Chondrocyte (in vitro differentiated cells): ENCODE results near the gene AGRN. TPM values are rescaled to one million over a fixed set of nuclear protein-coding genes. Genes with fewer than 3 reads are reported as not detected.
A peak's percentile ranks its signal among the peaks of the same experiment; 100 is the strongest.

ENCODE experiments used
- DNase-seq: peaks from one replicate; pipeline ENCODE4 v3.0.0; 2021; ENCODE audit warnings: mixed read lengths, low spot score
- H3K27ac Mint-ChIP-seq: one replicate; pipeline ENCODE4 v1.8.0; 2021; ENCODE audit warnings: mild to moderate bottlenecking, moderate library complexity, mixed read lengths; ENCODE audit not compliant: unreplicated experiment
- H3K27me3 Mint-ChIP-seq: 2 replicates; pipeline ENCODE4 v1.8.0; 2021; ENCODE audit warnings: low read depth, mixed read lengths
- H3K36me3 Mint-ChIP-seq: 2 replicates; pipeline ENCODE4 v1.8.0; 2021; ENCODE audit warnings: low read depth, mixed read lengths
- H3K4me1 Mint-ChIP-seq: 2 replicates; pipeline ENCODE4 v1.8.0; 2021; ENCODE audit warnings: low read depth, mild to moderate bottlenecking, mixed read lengths
- H3K4me3 Mint-ChIP-seq: one replicate; pipeline ENCODE4 v1.8.0; 2021; ENCODE audit warnings: mild to moderate bottlenecking, moderate library complexity, mixed read lengths; ENCODE audit not compliant: unreplicated experiment
- H3K9me3 Mint-ChIP-seq: 2 replicates; pipeline ENCODE4 v1.8.0; 2021; ENCODE audit warnings: low read depth, mixed read lengths
- total RNA-seq: library from RNA; stranded (reverse); gene quantifications from 3 replicates; pipeline ENCODE4 v1.2.1, GENCODE V29; 2021
- TF ChIP-seq, protein P1 (sequence below): fragments of 200-600 bp; sonication (generic); IDR thresholded peaks from 2 replicates; pipeline ENCODE4 v1.5.0; 2021; ENCODE audit warnings: antibody characterized with exemption, mild to moderate bottlenecking, moderate library complexity

AGRN gene
- total RNA-seq, 1 donor from 2014 or later = 221 TPM

DNA sequence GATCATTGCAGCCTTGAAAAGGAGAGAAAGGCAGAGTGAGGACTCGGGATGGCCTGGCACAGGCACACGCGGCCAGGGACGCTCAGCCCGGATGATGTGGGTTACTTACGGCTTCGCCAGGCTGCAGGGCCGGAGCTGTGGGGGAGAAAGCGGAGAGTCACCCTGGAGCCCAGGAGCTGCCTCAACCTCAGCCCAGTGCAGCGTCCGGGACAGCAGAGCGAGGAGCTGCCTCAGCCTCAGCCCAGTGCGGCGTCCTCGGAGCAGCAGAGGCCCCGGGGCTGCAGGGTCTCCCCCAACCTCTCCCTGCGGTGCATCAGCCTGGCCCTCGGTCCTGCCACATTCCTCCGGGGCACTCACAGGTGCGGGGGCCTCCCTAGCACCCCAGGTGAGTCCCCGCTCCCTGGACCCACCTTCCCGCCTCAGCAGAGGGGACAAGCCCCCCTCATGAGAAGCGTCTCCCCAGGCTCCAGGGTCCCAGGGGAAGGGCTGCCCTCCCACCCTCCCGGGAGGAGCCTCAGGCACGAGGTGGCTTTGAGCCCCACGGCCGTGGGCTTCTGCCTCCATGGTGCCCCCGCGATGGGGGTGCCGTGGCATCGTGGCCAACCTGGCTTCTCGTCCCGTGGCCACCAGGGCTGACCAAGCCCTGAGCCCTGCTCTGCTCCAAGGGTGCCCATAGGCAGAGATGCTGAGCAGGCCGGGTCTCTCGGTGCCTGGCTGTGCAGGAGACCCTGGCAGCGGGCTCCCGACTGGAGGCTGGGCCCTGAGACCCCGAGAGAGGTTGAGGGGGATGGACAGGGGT lies 64.7 kb downstream of the AGRN start:
- Mint-ChIP-seq H3K36me3 (peaks cover 2% of the 10 kb centered on the region), H3K9me3 (no peaks in the 10 kb centered on the region), H3K27ac (no peak overlapping the region), H3K27me3 (no peaks in the 10 kb centered on the region), H3K4me1 (peaks cover 5% of the 10 kb centered on the region), H3K4me3 (no peak overlapping the region)
- TF ChIP-seq, protein P1, sequence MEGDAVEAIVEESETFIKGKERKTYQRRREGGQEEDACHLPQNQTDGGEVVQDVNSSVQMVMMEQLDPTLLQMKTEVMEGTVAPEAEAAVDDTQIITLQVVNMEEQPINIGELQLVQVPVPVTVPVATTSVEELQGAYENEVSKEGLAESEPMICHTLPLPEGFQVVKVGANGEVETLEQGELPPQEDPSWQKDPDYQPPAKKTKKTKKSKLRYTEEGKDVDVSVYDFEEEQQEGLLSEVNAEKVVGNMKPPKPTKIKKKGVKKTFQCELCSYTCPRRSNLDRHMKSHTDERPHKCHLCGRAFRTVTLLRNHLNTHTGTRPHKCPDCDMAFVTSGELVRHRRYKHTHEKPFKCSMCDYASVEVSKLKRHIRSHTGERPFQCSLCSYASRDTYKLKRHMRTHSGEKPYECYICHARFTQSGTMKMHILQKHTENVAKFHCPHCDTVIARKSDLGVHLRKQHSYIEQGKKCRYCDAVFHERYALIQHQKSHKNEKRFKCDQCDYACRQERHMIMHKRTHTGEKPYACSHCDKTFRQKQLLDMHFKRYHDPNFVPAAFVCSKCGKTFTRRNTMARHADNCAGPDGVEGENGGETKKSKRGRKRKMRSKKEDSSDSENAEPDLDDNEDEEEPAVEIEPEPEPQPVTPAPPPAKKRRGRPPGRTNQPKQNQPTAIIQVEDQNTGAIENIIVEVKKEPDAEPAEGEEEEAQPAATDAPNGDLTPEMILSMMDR = no peak
- DNase-seq = no peak

DNA sequence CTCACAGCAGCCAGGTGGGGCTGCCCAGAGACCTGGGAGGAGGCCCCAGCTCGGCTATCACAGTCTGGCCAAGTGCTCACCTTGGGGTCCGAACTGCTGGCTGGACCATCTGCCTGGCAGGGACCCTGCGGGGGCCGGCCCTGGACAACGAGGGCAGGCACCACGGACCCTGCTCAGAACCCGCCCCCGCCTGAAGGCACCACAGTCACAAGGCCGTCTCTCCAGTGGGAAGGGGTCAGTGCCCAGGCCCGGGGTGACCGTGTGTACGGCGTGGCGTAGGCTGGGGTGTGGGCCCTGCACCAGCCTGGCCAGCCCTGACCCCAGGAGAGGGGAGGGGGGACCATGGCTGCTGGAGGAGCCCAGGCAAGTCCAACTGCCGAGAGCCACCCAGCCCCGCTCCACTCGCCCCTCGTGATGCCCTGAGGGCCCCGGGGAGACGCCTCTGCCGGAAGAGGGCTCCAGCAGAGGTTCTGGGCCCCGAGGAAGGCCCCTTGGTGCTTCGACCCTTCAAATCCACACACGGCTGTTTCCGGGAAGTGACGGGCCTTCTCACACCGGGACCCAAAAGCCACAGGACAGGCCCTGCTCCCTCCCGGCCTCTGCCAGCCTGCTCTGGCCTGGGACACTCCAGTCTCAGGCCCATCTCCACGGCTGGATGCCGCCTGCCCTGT lies 65.4 kb downstream of the AGRN start:
- peaks cover 1% of the 10 kb centered on the region for H3K4me1 Mint-ChIP-seq
- no peaks in the 10 kb centered on the region for H3K27me3 Mint-ChIP-seq
- DNase-seq = peak; percentile 82
- H3K4me3 Mint-ChIP-seq = no peak overlapping the region
- H3K27ac Mint-ChIP-seq = peak overlapping the region; percentile 54
- H3K9me3 Mint-ChIP-seq = no peaks in the 10 kb centered on the region
- TF ChIP-seq, protein P1 = no peak
- H3K36me3 Mint-ChIP-seq = peaks cover 2% of the 10 kb centered on the region

DNA sequence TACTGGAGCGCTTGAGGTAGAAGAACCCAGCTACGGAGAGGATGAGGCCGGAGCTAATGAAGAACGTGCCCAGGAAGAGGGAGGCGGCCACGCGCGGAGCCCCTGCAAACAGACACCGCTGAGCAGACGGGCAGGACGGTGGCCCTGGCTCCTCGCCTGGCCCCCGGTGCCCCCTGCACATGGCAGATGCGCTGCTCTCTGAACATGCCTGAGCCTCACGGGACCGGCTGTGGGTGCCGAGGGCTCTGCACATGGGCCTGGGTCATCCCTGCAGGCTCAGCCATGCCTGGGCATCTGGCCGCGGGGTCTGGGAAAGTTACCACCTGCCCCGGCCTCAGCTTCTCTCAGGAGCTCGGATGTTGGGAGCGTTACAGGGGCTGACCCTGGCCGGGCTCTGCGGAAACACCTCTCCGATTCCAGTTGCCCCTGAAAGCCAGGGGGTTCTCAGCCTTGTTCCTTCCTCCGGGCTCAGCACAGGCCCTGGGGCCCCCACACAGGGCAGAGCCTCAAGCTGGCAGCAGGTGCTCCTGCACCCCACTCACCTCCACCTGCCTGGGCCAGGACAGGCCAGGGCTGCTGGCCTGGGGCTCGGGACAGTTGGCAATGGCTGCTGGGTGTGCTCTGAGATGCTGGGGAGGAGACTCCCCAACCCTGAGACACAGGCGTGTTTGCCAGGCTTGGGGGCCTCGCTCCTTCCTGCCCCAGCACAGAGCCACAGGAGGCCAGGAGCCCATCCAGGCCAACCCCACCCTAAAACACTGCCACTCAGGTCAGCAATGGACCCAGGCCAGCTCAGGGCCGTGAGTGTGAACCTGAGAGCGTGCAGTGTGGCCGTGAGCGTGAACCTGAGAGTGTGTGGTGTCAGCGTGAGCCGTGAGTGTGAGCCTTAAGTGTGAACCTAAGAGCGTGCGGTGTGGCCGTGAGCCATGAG lies 66.3 kb downstream of the AGRN start:
- Mint-ChIP-seq H3K9me3 (no peaks in the 10 kb centered on the region), H3K27ac (no peak overlapping the region), H3K4me3 (no peak overlapping the region), H3K27me3 (no peaks in the 10 kb centered on the region), H3K4me1 (no peaks in the 10 kb centered on the region), H3K36me3 (peaks cover 2% of the 10 kb centered on the region)
- peak; percentile 57 for DNase-seq
- TF ChIP-seq, protein P1 = no peak

DNA sequence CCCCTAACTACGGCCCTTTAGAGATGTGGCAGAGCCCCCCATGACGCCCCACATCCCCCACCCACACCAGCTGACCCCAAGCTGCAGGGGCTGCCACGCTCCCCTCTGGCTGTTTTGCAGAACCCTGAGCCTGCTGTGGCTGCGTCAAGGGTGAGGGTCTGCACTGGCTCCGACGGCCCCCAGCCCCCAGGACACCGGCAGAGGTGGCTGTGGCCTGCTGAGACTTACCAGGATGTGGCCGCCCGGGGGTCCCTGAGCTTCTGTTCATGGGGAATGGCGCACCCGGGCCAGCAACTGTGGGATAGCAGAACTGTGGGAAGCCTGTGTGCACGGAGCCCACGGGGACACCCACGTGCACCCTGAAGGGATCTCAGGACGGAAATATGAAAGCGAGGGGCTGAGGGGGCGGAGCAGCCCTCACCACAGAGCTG lies 67.0 kb downstream of the AGRN start:
- H3K9me3 Mint-ChIP-seq = no peaks in the 10 kb centered on the region
- no peaks in the 10 kb centered on the region for H3K27me3 Mint-ChIP-seq
- no peak overlapping the region for H3K4me3 Mint-ChIP-seq
- H3K27ac Mint-ChIP-seq = no peak overlapping the region
- H3K4me1 Mint-ChIP-seq = no peaks in the 10 kb centered on the region
- peaks cover 2% of the 10 kb centered on the region for H3K36me3 Mint-ChIP-seq
- peak; percentile 83 for DNase-seq
- TF ChIP-seq, protein P1 = no peak
